Retinal pigment epithelial cell (primary cell): ENCODE results near the gene CEACAM21.

Experiments
- DNase-seq: peaks from one replicate; pipeline ENCODE4 v3.0.0-alpha.2; 2010; ENCODE audit warnings: low read depth
- H3K4me3 ChIP-seq: 2 replicates; pipeline ENCODE4 v1.5.1; 2011; ENCODE audit warnings: mild to moderate bottlenecking, low read length, control low read depth, moderate library complexity
- TF ChIP-seq, protein P1 (sequence below): conservative IDR thresholded peaks from 2 replicates; pipeline ENCODE4 v1.5.1; 2011; ENCODE audit warnings: low read depth, low read length, control low read depth, inconsistent platforms

CEACAM21 gene

DNA sequence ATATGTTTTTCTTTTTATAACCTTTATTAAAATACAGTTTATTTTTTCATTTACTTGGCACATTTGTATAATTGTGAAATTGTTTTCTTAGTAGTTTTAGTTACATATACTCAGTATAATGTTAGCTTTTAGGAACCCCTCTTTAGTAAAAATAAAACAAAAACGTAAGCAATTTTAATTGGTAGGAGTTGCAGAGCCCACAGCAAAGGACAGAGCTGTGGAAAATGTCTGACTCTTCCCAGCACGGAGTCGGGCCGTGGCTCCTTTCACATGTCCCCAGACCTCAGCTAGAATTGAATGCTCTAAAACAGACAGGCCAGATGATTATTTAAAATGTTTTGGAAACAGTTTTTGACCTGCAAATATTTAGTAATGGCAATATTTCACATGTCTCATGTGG lies 27.9 kb upstream of the CEACAM21 start:
- no peak for DNase-seq
- H3K4me3 ChIP-seq, result no peak overlapping the region
- TF ChIP-seq, protein P1, sequence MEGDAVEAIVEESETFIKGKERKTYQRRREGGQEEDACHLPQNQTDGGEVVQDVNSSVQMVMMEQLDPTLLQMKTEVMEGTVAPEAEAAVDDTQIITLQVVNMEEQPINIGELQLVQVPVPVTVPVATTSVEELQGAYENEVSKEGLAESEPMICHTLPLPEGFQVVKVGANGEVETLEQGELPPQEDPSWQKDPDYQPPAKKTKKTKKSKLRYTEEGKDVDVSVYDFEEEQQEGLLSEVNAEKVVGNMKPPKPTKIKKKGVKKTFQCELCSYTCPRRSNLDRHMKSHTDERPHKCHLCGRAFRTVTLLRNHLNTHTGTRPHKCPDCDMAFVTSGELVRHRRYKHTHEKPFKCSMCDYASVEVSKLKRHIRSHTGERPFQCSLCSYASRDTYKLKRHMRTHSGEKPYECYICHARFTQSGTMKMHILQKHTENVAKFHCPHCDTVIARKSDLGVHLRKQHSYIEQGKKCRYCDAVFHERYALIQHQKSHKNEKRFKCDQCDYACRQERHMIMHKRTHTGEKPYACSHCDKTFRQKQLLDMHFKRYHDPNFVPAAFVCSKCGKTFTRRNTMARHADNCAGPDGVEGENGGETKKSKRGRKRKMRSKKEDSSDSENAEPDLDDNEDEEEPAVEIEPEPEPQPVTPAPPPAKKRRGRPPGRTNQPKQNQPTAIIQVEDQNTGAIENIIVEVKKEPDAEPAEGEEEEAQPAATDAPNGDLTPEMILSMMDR, result no peak

DNA sequence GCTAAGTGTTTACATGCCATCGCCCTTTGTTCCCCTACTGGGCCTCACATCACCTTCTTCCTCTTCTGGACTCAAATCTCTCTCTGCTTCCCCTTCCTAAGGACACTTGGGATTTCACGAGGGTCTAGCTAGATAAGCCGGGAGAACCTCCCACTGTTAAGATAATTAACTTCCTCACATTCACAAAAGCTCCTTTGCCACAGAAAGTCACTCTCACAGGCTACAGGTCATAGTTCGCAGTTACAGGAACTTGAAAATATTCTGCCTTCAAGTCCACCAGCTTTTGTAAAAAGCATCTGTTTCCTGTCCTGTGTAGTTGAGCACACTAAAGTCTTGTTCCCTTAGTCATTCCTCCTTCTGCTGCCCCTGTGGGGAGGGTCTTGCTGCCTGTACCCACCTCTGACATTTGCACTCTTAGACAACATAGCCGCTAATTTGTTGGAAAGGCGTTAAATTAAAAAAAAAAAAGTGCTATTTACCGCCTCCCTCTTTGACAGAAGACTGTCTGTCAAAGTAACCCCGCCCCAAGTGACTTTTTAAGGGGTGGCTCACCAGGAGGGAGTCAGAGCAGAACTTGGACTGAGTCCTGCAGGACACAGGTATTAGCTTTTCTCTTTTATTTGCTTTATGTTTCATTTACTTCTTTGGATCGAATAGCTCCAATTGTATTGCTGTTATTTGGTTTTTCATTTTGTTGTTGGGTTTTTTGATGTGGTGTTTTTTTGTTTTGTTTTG lies 26.8 kb upstream of the CEACAM21 start:
- H3K4me3 ChIP-seq, result no peak overlapping the region
- TF ChIP-seq, protein P1, result no peak
- no peak for DNase-seq

DNA sequence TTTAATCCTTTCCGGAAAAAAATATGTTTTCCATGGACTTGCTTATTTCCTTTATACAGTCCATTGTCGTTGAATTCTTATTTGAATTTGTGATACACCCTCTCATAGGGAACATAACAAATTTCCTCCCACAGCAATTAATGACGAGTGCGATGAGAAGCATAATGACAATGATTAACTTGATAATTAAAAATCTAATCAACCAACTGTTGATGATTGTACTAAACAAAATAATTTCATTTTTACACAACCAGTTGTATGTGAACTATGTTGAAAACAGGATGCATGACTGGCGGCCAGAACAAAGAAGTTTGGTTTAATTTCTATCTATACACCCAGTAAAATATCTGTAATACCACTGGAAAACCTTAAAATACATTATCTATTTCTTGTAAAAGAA lies 26.1 kb upstream of the CEACAM21 start:
- DNase-seq, result no peak
- no peak overlapping the region for H3K4me3 ChIP-seq
- TF ChIP-seq, protein P1, result no peak

DNA sequence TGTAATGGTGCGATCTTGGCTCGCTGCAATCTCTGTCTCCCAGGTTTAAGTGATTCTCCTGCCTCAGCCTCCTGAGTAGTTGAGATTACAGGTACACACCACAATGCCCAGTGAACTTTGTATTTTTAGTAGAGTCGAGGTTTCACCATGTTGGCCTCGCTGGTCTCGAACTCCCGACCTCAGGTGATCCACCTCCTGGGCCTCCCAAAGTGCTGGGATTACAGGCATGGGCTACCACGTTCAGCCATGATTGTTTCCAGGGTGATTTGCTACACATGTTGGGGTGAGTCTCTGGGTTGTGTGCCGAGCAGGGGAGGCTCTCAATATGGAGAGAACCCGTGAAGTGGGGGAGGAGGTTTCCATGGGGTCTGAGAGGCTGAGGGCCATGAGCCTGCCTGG lies 24.8 kb upstream of the CEACAM21 start:
- TF ChIP-seq, protein P1, result no peak
- no peak for DNase-seq
- H3K4me3 ChIP-seq, result no peak overlapping the region

DNA sequence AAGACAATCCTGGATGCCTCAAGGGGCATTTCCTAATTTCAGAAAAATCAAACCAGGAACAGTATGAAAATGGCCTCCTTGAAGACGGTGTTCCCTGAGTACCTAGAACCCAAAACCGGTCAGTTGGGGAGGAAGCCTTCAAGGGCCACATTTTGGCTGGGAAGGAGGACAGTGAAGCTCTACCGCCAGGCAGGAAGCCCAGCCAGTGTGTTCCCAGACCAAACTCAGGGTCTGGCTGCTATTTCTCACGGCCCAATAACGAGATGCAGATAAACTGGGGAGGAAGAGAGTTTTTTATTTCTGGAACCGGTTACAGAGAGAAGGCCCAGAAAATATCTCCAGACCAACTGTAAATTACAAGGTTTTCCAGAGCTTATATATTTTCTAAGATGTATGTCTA lies 24.3 kb upstream of the CEACAM21 start:
- DNase-seq, result no peak
- TF ChIP-seq, protein P1, result no peak
- no peak overlapping the region for H3K4me3 ChIP-seq

DNA sequence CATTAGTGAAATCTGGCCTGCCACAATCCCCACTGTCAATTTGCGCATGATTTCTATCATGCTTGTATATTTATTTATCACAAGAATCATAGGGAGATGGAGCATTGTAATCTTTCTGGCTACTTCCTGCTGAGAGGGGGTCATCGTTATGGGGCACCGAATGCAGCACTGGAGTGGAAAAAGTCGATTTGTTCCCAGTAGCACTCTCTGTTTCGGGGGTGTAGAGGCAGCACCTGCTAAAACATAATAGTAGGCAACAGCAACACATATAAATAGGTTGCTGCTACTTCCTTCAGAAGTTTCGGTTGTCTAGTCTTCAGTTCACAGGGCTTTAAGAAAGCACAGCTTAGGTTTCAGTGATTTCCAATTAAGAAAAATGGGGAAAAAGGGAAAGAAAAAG lies 23.4 kb upstream of the CEACAM21 start:
- no peak for DNase-seq
- H3K4me3 ChIP-seq, result no peak overlapping the region
- TF ChIP-seq, protein P1, result no peak

DNA sequence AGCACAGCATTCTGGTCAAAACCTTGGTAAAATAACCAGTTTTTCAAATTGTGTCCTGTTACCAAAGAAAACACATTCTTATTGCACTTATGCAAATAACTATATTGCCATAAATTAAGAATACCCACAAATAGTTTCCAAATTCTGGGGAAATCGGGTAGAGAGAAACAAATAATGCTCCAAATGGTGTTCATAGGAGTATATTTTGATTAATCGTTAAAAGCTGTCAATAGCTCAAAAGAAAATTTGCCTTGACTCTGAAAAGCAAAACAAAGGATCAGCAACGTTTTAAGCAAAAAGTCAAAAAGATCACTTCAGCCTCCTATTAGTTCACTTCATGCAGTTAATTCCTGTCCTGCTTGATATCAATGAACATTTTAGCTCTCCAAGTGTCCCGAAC lies 22.2 kb upstream of the CEACAM21 start:
- TF ChIP-seq, protein P1, result no peak
- no peak overlapping the region for H3K4me3 ChIP-seq
- no peak for DNase-seq
